Colonic mucosa (tissue), 4 donors: ENCODE measurements around the gene KRT37. TPM values are rescaled to one million over a fixed set of nuclear protein-coding genes. Genes with fewer than 3 reads are reported as not detected.

Experiments
- DNase-seq: peaks from one replicate; pipeline ENCODE4 v3.0.0-alpha.2; 2020
- H3K27ac ChIP-seq: fragments of 200-600 bp; one replicate; pipeline ENCODE4 v1.8.0; 2021
- H3K27me3 ChIP-seq: fragments of 200-600 bp; one replicate; pipeline ENCODE4 v1.8.0; 2021
- H3K36me3 ChIP-seq: fragments of 200-600 bp; one replicate; pipeline ENCODE4 v1.8.0; 2021
- H3K4me1 ChIP-seq: fragments of 200-600 bp; one replicate; pipeline ENCODE4 v1.8.0; 2021; ENCODE audit warnings: mild to moderate bottlenecking
- H3K4me3 ChIP-seq: fragments of 200-600 bp; one replicate; pipeline ENCODE4 v1.8.0; 2021
- H3K9ac ChIP-seq, 2 donors: one replicate each; pipeline ENCODE4 v1.7.0; 2013; ENCODE audit warnings: control low read depth in 2 of 2, low read depth in 2 of 2, low read length in 2 of 2
- H3K9me3 ChIP-seq: fragments of 200-600 bp; one replicate; pipeline ENCODE4 v1.8.0; 2021
- intact Hi-C: fragments of 100-400 bp; cut with DNase I; formaldehyde crosslinking; loops from one replicate; pipeline ENCODE4 v1.14.1; 2022
- total RNA-seq, 2 donors: library from RNA; stranded (reverse); fragmentation: NEBNext Ultra II Directional in 1 of 2; extraction: Animal tissue kit (Norgen Biotek cat#: 25700) in 1 of 2; gene quantifications; one replicate each; pipeline ENCODE4 v1.2.1, GENCODE V29; 2021
- TF ChIP-seq, protein P1 (sequence below): fragments of 200-600 bp; IDR thresholded peaks from one replicate; pipeline ENCODE4 v1.8.0; 2022; ENCODE audit warnings: antibody characterized with exemption, mild to moderate bottlenecking
- donor health status: healthy.
- donor health status: DM: no; HTN: no; CAD: no.
- donor health status: DM: no; HTN: no; CAD: no.

KRT37 gene
- total RNA-seq, 2 donors from 2014 or later = not detected

DNA sequence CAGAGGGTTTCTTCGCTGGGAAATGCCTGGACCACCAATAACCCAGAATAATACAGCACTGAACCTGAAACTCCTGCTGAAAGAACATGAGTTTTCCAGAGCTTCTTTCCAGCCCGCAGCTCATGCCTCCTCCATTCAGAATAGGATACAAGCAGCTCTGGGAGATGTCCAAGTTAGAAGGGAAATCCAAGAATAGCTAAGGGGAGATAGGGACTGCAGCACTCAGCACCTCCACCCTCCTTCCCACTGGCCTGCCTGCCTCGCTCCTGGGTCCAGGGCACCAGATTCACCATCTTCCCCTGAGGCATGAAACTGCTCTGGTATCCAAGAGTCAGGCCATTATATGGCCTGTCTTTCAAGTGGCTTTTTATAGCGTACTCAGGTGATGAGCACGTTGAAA is 31.1 kb downstream of the KRT37 start:
- TF ChIP-seq, protein P1, sequence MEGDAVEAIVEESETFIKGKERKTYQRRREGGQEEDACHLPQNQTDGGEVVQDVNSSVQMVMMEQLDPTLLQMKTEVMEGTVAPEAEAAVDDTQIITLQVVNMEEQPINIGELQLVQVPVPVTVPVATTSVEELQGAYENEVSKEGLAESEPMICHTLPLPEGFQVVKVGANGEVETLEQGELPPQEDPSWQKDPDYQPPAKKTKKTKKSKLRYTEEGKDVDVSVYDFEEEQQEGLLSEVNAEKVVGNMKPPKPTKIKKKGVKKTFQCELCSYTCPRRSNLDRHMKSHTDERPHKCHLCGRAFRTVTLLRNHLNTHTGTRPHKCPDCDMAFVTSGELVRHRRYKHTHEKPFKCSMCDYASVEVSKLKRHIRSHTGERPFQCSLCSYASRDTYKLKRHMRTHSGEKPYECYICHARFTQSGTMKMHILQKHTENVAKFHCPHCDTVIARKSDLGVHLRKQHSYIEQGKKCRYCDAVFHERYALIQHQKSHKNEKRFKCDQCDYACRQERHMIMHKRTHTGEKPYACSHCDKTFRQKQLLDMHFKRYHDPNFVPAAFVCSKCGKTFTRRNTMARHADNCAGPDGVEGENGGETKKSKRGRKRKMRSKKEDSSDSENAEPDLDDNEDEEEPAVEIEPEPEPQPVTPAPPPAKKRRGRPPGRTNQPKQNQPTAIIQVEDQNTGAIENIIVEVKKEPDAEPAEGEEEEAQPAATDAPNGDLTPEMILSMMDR = no peak
- Histone ChIP-seq H3K27me3 (no peaks in the 10 kb centered on the region), H3K4me1 (no peaks in the 10 kb centered on the region), H3K9me3 (no peaks in the 10 kb centered on the region), H3K27ac (no peak overlapping the region), H3K4me3 (no peak overlapping the region), H3K36me3 (no peaks in the 10 kb centered on the region), H3K9ac (no peak overlapping the region)
- intact Hi-C loops = no loop called here
- no peak for DNase-seq

GRCh38 chr17:41392278-41392677 is 32.1 kb downstream of the KRT37 start:
- TF ChIP-seq, protein P1 = no peak
- Histone ChIP-seq H3K36me3 (no peaks in the 10 kb centered on the region), H3K4me3 (no peak overlapping the region), H3K27me3 (no peaks in the 10 kb centered on the region), H3K9ac (no peak overlapping the region), H3K4me1 (no peaks in the 10 kb centered on the region), H3K27ac (no peak overlapping the region), H3K9me3 (no peaks in the 10 kb centered on the region)
- no peak for DNase-seq
- intact Hi-C loops = no loop called here

- no peaks in the 10 kb centered on the region for H3K36me3 ChIP-seq
- DNase-seq = no peak
- H3K9me3 ChIP-seq = no peaks in the 10 kb centered on the region
- TF ChIP-seq, protein P1 = no peak
- H3K27me3 ChIP-seq = no peaks in the 10 kb centered on the region
- H3K27ac ChIP-seq = no peak overlapping the region
- no peaks in the 10 kb centered on the region for H3K4me1 ChIP-seq
- no peak overlapping the region for H3K4me3 ChIP-seq
- intact Hi-C loops = no loop called here
- H3K9ac ChIP-seq = no peak overlapping the region
These were observed 32.9 kb downstream of the KRT37 start for GRCh38 chr17:41391535-41391934.

DNA sequence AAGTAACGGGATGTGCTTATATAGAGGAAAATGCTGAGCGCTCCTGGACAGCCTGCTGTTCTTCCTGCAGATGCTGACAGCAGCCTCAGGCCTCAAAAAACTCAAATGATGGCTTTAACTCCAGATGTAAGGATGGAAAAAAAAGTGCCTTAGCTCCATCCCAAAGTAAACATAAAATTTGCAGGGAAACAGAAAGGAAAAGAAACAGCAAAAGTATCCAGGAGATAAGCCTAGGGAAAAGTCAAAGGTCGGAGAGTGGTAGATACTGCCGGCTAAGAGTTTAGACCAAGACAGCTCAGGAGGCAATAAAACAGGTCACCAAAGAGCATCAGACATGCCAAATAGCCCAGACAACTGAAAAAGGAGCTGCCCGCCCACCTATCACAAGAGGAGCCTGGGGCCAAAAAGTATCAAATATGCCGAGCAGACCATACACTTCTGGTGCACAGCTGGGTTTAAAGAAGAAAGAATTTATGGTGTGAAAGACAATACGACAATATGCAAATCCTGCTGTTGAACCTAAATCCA is 33.9 kb downstream of the KRT37 start:
- Histone ChIP-seq H3K4me3 (no peak overlapping the region), H3K4me1 (no peaks in the 10 kb centered on the region), H3K27ac (no peak overlapping the region), H3K36me3 (no peaks in the 10 kb centered on the region), H3K9me3 (no peaks in the 10 kb centered on the region), H3K27me3 (no peaks in the 10 kb centered on the region), H3K9ac (no peak overlapping the region)
- TF ChIP-seq, protein P1 = no peak
- no peak for DNase-seq
- intact Hi-C loops = no loop called here

- H3K4me3 ChIP-seq = no peak overlapping the region
- intact Hi-C loops = no loop called here
- no peak overlapping the region for H3K9ac ChIP-seq
- DNase-seq = no peak
- no peaks in the 10 kb centered on the region for H3K27me3 ChIP-seq
- no peaks in the 10 kb centered on the region for H3K36me3 ChIP-seq
- H3K9me3 ChIP-seq = no peaks in the 10 kb centered on the region
- TF ChIP-seq, protein P1 = no peak
- H3K4me1 ChIP-seq = no peaks in the 10 kb centered on the region
- no peak overlapping the region for H3K27ac ChIP-seq
These were observed 36.7 kb downstream of the KRT37 start for GRCh38 chr17:41387670-41388069.
